Bronchial epithelial cell (primary cell): Measurements from ENCODE around the gene LINS1. TPM values are rescaled to one million over a fixed set of nuclear protein-coding genes. Genes with fewer than 3 reads are reported as not detected.
A peak's percentile ranks its signal among the peaks of the same experiment; 100 is the strongest.

ENCODE experiments used
- DNase-seq: peaks from one replicate; pipeline ENCODE4 v3.0.0-alpha.2; 2010; ENCODE audit warnings: low read depth
- FAIRE-seq: peaks from 2 replicates; lab custom pipeline; 2011; peaks lifted over from hg19 to GRCh38; lab: Jason Lieb, UNC
- H3K27me3 ChIP-seq: 2 replicates; pipeline ENCODE4 v1.5.1; 2011; ENCODE audit warnings: low read length; ENCODE audit not compliant: control insufficient read depth, insufficient read depth
- H3K36me3 ChIP-seq: 2 replicates; pipeline ENCODE4 v1.5.1; 2011; ENCODE audit warnings: low read length; ENCODE audit not compliant: control insufficient read depth, insufficient read depth
- H3K4me3 ChIP-seq: 2 replicates; pipeline ENCODE4 v1.5.1; 2011; ENCODE audit warnings: mild to moderate bottlenecking, low read depth, low read length, control low read depth
- CTCF ChIP-seq: IDR thresholded peaks from 2 replicates; pipeline ENCODE4 v1.5.1; 2011; ENCODE audit warnings: mild to moderate bottlenecking, moderate library complexity, low read length, control low read depth, inconsistent platforms; ENCODE audit not compliant: insufficient read depth, severe bottlenecking
- total RNA-seq: library from RNA; depleted of rRNA; stranded (reverse); fragments of >200 nt; gene quantifications from 2 replicates; pipeline ENCODE4 v1.2.1, GENCODE V29; 2014

The LINS1 gene
- total RNA-seq, 1 donor from 2014 or later, result 7.6 TPM

- DNase-seq (no peak), FAIRE-seq (no peak)
- no peak overlapping the region for H3K4me3 ChIP-seq
- no peaks in the 10 kb centered on the region for H3K27me3 ChIP-seq
- TF ChIP-seq CTCF, result no peak
- peaks cover 5% of the 10 kb centered on the region for H3K36me3 ChIP-seq
These were observed 12.9 kb upstream of the LINS1 start for GRCh38 chr15:100614918-100615317.

GRCh38 chr15:100614336-100614735, 12.4 kb upstream of the LINS1 start:
- no peak overlapping the region for H3K4me3 ChIP-seq
- FAIRE-seq, result no peak

GRCh38 chr15:100613208-100613607, 11.2 kb upstream of the LINS1 start:
- peaks cover 5% of the 10 kb centered on the region for H3K36me3 ChIP-seq
- H3K27me3 ChIP-seq, result no peaks in the 10 kb centered on the region
- no peak overlapping the region for H3K4me3 ChIP-seq
- TF ChIP-seq CTCF, result no peak
- FAIRE-seq, result no peak
- no peak for DNase-seq

More at GRCh38 chr15:100614336-100614735, 12.4 kb upstream of the LINS1 start:
- H3K27me3 ChIP-seq, result no peaks in the 10 kb centered on the region
- DNase-seq, result no peak
- H3K36me3 ChIP-seq, result peaks cover 5% of the 10 kb centered on the region
- TF ChIP-seq CTCF, result no peak

- Histone ChIP-seq H3K4me3 (no peak overlapping the region), H3K36me3 (peaks cover 5% of the 10 kb centered on the region), H3K27me3 (no peaks in the 10 kb centered on the region)
- FAIRE-seq (no peak), DNase-seq (no peak)
- TF ChIP-seq CTCF, result no peak
These were observed 10.6 kb upstream of the LINS1 start for GRCh38 chr15:100612539-100612938.

GRCh38 chr15:100602823-100603393, 924 bp upstream of the LINS1 start:
- Histone ChIP-seq H3K36me3 (peaks cover 3% of the 10 kb centered on the region), H3K4me3 (peak overlapping the region; percentile 90), H3K27me3 (no peaks in the 10 kb centered on the region)
- DNase-seq (peak; percentile 45), FAIRE-seq (no peak)
- no peak for TF ChIP-seq CTCF

GRCh38 chr15:100601617-100602063, 344 bp downstream of the LINS1 start:
- TF ChIP-seq CTCF, result no peak
- FAIRE-seq, result no peak

More at GRCh38 chr15:100601617-100602063, 344 bp downstream of the LINS1 start:
- no peak for DNase-seq
- peaks cover 3% of the 10 kb centered on the region for H3K36me3 ChIP-seq
- no peaks in the 10 kb centered on the region for H3K27me3 ChIP-seq
- H3K4me3 ChIP-seq, result peak overlapping the region; percentile 90
